ENCODE results near the gene EIF4EBP3.

The EIF4EBP3 gene

DNA sequence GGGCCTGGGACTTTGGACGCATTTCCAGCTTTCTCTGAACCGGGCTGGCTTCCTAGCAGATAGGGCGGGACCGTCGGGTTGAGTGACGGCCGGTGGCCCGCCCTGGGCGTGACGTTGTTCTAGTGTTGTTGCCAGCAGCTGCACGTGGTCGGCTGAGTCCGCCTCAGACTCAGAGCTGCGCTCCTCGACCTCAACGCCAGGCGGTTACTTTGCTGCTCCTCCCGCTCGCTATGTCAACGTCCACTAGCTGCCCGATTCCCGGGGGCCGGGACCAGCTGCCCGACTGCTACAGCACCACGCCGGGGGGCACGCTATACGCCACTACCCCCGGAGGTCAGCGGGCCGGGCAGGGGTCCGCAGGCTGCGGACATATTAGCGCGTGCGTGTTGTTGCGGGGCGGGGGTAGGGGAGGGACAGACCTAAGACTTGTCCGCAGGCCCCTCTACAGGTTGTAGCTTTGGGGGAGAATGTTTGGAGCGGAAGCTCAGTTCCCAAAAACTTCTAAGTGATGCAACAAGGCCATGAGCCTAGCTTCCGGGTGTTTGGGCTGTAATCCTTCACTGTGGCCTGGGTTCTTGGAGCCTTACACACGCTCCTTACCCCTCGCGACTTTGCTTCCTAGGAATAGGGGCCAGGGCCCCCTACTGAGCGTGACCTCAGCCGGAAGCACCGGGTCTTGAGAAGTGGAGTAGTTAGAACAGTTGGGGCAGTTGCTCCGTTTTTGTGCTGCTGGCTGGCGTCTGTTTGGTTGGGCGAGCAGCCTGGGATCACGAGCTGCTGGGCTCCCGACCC, at the start of gene EIF4EBP3:
Gene EIF4EBP3 (plus strand): TSS at position 155 of the 792 bp plus-strand sequence. CDS start 76 bp downstream, at position 231.
- DNase-seq (ENCODE audit: low spot score) = peak; percentile 86

DNA sequence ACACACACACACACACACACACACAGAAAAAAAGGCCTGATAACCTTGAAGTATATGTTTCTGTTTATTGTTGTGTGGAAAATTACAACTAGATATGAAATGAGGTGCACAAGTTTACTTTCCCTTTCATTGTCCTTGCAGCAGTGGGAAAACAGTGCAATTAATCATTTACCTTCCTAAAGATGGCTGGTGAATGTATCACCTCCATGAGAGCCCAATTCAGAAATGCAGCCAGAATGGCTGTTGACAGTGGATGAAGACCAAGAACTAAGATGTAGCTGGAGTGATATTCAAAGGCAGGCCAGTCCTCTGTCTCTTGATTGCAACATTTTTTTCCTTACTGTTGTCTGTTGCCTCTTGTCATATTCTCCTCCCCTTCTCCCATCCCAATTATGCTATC, 49.6 kb upstream of the EIF4EBP3 start:
- no peak for DNase-seq (ENCODE audit: low spot score)

DNA sequence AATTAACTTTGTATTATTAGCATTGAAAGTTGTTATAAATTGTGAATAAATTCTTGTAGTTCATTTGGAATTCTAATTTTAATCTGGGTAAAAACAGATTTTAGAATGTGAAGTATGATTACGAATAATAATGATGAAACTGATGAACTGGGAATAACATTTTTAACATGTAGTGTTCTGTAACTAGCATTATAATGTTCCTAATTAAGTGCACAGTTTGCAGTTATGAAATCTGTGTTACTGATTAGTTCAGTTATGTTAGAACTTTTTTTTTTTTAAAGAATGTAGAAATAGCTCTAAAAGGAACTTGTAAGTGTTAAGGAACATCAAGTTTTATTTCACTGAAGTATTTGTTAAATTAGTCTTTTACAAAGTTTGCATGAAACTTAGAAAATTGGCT, 48.9 kb upstream of the EIF4EBP3 start:
- no peak for DNase-seq (ENCODE audit: low spot score)

DNA sequence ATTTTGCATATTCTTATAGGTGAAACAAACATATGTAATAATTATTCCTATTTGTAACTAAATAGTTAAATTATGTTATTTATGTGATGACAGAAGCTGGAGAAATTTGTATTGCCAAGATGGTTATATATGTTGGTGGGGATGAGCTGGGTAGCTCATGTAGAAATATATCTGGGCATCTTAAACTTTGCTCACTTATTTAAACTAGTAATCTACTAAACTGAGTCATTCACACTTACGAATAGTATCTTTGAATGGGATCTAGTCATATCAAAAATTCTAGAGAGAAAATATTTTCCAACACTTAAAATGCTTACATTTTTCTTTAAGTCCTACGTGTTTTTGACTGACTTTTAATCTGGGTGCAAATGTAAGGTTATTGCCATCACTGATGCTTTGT, 44.6 kb upstream of the EIF4EBP3 start:
- no peak for DNase-seq (ENCODE audit: low spot score)

DNA sequence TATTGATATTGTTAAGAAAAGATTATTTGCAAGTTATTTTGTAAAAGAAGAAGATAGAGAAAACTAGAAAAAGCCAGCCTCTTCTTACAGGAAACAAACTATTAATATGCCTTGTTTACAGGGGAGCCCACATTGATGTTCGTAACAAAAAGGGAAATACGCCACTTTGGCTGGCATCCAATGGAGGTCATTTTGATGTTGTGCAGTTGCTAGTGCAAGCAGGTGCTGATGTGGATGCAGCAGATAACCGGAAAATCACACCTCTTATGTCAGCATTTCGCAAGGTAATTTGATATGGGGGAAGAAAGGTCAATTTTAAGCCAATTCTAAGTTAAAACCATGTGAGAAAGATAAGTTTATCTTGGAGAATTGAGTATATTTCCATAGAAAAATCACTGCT, 37.6 kb upstream of the EIF4EBP3 start:
- no peak for DNase-seq (ENCODE audit: low spot score)

DNA sequence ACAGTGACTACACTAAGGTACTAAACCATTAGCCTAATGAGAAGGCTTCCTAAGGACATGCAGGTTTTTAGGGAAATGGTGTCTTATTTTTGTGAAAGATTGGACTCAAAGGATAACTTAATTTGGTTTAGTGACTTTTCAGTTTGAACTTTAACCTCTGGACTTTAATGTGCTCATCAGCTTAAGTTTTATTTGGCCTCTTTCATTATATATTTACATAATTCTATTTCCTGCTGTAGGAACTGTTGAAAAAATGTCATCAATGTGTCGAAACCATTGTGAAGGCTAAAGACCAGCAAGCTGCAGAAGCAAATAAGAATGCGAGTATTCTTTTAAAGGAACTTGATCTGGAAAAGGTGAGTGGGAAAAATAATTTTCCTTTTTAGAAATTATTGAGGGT, 34.3 kb upstream of the EIF4EBP3 start:
- no peak for DNase-seq (ENCODE audit: low spot score)

DNA sequence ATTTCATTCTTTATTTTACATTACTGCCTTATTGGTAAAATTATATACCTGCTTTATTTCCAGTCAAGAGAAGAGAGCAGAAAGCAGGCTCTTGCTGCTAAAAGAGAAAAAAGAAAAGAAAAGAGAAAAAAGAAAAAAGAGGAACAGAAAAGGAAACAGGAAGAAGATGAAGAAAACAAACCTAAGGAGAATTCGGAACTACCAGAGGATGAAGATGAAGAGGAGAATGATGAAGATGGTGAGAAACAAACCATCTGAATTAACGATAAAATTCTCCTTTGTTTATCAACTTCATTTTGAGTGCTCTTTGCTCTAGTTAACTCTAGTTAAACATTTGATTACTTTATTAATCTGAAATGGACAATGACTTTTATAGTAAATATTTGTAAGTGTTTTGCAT, 23.5 kb upstream of the EIF4EBP3 start:
- DNase-seq (ENCODE audit: low spot score) = no peak

DNA sequence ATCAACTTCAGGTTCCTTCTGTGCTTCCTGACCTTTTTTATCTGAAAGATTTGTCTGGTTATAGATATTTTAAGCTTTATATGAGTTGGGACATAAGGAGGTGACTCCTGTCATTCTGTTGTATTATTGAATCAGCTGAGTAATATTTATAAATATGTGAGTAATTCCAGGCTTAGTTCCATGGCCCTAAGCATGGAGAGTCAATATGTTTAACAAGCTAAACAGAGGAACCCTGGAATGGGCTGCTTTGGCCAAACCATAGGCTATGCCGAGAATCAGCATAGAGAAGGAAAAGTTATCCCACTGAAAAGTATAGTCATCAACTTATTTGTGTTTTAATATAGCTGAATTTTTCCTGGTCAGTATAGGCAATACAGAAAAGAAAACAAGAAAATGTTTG, 7.2 kb upstream of the EIF4EBP3 start:
- no peak for DNase-seq (ENCODE audit: low spot score)

DNA sequence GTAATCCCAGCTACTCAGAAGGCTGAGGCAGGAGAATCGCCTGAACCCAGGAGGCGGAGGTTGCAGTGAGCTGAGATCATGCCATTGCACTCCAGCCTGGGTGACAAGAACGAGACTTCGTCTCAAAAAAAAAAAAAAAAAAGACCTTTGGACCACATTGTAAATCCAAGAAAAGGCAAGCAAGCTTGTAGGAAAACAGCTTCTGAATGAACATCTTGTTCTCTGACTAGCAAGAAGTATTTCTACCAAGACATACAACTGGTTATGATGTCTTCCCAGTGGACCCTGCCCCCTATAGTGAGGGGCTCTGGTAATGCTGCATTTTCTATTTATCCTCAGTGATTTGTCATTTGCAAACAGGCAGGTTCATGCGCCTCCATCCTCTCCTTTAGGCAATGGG, 4.5 kb upstream of the EIF4EBP3 start:
- no peak for DNase-seq (ENCODE audit: low spot score)

DNA sequence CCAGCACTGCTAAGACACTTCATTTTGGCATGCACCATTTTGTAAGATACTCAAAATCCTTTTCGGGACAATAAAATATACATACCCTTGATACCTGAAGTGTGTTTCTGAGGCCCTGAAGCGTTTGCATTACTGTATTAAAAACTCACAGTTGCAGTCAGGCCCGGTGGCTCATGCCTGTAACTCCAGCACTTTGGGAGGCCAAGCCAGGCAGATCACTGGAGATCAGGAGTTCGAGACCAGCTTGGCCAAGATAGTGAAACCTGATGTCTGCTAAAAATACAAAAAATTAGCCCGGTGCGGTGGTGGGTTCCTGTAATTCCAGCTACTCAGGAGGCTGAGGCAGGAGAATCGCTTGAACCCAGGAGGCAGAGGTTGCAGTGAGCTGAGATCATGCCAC, 2.5 kb upstream of the EIF4EBP3 start:
- DNase-seq (ENCODE audit: low spot score) = no peak

DNA sequence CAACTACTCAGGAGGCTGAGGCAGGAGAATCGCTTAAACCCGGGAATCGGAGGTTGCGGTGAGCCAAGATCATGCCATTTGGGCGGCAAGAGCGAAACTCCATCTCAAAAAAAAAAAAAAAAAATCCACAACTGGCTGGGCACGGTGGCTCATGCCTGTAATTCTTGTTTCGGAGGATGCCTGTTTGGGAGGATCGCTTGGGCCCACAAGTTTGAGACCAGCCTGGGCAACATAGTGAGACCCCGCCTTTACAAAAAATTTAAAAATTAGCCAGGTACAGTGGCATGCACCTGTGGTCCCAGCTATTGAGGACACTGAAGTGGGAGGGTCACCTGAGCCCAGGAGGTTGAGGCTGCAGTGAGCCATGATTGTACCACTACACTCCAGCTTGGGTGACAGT, 1.9 kb upstream of the EIF4EBP3 start:
- no peak for DNase-seq (ENCODE audit: low spot score)

DNA sequence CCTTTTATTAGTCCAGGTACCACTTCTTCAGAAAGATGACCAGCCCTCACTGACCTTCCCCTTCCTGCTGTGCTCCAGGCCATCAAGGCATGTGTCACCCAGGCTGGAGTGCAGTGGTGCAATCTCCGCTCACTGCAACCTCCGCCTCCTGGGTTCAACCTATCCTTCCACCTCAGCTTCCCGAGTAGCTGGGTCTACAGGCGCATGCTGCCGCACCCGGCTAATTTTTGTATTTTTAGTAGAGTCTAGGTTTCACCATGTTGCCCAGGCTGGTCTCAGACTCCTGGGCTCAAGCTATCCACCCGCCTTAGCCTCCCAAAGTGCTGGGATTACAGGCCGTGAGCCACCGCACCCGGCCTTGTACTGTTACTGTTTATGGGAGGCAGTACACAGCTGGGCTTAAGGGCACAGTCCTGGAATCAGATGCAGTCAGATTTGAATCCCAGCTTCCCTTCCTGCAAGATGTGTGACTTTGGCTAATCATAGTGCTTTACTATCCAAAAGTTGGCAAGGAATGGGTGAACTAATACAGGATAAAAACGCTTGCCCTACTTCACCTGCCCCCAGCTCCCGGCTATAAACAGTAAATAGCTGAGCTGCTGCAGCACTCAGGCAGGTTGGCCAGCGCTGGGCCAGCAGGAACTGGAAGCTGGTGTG, 483 bp upstream of the EIF4EBP3 start:
- no peak for DNase-seq (ENCODE audit: low spot score)

DNA sequence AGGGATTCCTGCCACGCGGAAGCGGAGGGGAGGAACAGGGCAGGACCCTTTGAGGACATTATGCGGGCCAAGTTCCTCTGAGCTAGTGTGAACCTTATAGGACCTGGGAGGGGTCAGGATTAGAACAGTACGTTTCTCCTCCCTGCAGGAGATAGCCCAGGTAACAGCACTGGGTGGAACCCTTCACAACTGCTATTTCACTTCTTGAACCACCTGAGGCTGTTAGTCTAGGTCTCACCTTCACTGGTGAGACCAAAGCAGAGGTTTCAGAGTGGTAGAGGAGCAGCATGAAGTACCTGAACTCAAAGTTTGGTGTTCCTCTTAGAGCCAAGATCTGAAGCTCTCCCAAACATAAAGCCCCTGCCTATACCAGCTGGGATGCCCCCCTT, 832 bp downstream of the EIF4EBP3 start:
- DNase-seq (ENCODE audit: low spot score) = no peak

DNA sequence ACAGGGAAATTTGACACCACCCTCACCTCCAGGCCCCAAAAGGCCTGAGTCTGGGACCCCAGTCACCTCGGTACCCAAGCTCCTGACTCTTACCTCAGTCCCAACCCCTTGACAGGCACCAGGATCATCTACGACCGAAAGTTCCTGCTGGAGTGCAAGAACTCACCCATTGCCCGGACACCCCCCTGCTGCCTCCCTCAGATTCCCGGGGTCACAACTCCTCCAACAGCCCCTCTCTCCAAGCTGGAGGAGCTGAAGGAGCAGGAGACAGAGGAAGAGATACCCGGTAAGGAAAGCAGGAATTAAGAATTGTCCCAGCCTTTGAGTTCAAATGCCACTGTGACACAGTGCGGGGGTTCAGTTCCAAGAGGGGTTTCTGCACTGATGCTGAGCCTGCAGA, 1.3 kb downstream of the EIF4EBP3 start:
- DNase-seq (ENCODE audit: low spot score) = no peak

DNA sequence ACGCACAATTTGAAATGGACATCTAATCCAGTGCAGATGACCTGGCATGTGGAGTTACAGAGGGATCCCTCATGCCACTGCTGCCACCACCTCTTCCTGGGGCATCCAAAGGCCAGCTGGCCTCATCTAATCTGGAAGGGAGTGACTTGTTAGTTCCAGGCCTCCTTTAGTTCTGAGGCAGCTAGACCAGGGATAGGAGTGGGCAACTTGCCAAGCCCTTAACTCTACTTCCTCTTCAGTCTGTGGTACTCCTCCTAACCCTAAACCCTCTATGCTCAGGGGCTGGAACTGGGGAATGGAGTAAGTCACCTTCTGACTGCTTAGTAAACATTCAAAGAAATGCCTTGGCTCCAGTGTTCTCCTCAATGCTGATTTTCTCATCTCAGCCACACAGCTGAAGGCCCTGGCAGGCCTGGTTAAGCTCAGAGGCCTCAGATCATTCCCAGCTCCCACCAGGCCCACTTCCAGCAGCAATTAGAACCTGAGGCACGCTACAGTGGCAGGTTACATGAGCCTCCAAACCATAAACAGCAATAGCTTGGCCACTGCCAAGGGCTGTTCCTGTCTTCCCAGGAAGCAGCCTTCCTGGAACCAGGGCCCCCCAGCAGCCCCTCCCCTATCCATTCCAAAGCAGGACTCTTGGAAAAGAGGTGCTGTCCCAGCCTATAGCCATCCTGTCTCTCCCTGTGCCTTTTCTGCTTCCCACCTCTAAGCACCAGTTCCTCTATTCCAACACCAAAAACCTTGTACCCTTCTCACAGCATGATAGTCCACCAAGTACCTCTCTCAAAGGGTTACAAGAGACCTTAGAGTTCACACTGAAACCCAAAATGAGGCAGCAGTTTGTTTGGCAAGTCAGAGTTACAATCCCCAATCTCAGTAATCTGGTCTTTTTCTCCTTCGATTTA, 2.0 kb downstream of the EIF4EBP3 start:
- DNase-seq (ENCODE audit: low spot score) = no peak

DNA sequence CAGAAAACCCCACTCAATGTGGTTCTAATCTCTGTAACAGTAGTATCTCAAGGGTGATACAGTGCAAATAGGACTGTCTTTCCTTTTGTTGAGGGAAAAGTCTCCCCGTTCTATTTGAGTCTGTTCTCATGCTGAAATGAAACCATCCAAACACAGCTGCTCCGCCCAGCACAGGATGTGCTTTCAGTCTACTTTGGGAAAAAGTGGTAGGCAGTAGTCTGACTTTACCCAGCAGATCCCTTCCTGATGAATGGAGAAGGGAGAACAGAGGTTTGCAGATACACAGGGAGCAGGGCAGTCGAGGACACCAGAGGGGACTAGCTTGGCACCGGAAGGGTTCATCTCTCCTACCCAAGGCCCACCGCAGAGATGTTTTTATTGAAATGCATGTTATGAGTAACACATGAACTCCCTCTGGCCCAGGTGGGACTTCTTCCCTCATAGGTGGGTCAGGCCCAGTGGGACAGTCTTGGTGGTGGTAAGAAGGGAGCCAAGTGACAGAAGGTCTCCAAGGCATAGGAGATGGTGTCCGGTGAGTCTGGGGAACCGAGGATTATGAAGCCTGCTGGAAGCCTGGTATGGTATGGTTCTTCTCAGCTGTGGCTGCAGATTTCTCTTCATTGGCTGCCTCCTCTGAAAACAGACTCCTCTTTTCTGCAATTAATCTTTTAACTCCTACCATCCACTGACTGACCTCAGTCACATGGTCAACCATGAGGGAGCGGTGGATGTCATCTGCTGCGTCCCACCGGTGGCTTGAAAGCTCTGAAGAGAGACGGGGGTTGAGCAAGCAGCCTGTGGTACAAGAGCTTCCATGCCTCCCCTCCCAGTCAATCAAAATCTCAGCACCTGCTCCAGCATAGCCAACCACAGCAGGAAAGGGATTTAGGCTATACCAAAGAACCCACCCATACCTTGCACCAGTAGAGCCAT, 3.0 kb downstream of the EIF4EBP3 start:
- no peak for DNase-seq (ENCODE audit: low spot score)

DNA sequence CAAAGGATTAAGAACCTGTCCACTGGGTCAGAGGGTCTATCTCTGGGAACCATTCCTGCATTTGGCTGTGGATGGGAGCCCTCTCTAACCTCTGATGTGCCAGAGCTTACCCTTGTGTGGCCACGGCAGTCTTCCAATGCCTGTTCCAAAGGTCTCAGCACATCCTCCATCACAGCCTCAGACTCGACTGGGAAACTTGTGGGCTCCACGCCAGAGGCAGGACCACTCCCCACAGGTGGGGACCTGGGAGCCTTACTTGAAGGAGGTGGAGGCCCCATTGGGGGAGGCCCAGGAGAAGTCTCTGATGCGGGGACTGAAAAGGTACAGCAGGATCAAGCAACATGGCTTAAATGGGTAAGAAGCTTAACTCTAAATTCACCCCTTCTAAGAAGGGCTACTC, 4.4 kb downstream of the EIF4EBP3 start:
- no peak for DNase-seq (ENCODE audit: low spot score)

DNA sequence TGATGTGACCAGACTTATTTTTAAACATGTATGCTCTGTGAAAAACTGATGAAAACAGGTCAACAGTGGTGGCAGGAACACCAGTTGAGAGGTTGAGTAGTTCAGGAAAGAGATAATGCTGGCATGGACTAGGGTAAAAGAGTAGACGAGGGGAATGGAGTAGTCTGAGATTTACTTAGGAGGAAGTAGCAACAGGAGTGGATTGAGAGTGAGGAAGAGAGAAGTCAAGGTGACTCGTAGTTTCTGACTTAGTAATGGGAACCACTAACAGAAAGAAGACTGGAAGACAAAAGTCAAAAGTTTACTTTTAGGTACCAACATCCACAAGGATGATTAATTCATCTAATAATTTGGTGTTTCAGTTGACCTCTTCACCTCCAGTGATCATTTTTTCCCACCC, 6.2 kb downstream of the EIF4EBP3 start:
- DNase-seq (ENCODE audit: low spot score) = no peak

DNA sequence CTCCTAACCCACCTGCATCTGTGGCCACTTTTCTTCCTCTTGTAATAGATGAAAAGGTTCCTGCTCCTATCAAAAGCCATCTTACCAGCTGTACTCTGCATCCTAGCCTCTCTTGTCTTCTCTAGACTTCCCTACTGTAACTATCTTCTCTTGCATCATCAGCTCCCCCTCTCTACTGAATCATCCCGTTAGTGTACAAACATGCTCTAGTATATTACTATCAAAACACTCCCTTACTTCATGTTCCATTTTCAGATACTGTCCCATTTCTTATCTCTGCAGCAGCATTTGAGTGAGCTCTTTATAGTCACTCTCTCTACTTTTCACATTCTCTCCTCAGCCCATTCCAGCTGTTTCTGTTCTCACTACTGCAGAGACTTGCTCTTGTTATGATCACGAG, 7.0 kb downstream of the EIF4EBP3 start:
- no peak for DNase-seq (ENCODE audit: low spot score)

DNA sequence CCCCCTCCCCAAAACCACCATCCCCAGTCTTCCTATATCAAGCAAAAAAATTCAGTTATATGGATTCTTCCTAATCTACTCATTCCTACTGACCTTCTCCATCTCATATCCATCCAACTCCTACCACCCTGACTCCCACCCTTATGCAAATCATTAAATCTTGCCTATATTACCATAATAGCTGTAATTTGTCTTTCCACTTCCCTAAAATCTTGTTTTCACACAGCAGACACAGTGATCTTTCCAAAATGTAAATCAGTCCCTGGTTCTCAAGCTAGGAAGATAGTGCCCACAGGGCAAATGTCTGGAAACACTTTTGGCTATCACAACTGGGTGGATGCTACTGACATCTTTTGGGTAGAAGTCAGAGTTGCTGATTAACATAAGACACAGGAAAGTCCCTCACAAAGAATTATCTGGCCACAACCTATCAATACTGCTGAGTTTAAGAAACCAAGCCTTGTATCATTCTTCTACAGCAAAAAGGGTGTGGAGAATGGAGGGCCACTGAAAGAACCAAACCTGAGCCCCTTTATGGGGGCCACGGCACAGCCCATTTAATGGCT, 8.4 kb downstream of the EIF4EBP3 start:
- no peak for DNase-seq (ENCODE audit: low spot score)

DNA sequence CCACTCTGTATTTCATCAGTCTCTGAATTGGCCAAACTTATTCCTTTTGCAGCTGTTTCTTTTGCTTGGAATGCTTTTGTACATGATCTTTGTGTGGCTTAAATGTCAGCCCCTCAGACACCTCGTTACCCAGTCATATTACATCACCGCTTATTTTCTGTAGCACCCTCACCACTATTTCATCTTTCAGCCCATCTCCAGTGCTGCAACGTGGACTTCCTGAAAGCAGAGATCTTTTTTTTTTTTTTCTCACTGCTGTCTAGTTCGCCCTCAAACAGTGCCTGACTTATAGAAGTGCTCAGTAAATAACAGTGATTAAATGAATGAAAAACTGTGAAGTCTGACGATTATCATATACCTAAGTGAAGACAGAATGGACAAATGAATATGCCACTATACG, 9.0 kb downstream of the EIF4EBP3 start:
- DNase-seq (ENCODE audit: low spot score) = no peak

All from CD4-positive, alpha-beta T cell treated with Interleukin-6 at 100 ng/mL for 8 hours (primary cell).